Measurements from ENCODE around the gene UFD1. TPM values are rescaled to one million over a fixed set of nuclear protein-coding genes. Genes with fewer than 3 reads are reported as not detected.

The UFD1 gene
- total RNA-seq, 1 experiment from 2014 or later = 74.4 TPM

DNA sequence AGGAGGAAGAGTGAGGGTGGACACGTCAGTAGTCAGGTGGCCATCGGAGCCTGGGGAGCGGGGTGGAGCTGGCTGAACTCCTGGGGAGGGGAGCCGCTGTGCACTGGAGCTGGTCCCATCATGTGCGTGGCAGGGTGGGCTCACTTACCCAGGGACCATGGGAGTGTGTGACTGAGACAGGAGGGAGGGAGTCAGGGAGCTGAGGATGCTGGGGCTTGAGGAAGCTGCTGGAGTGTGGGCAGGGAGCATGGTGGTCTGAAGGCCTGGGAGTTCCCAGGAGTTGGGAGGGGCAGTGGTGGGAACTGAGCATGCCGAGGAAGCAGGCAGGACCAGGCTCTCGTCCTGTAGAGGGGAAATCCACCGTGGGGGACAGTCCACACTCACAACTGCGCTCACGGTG is 27.2 kb upstream of the UFD1 start:
- no CpG with 5 or more reads among the region's 10 CpGs for WGBS (ENCODE audit: extremely low coverage, insufficient read length, low lambda C conversion rate)
- Histone ChIP-seq H4K8ac (replicated peaks; ENCODE audit: insufficient read length, low read depth, low read length) (no peak overlapping the region), H3K27me3 (ENCODE audit: insufficient read depth, low read length) (no peaks in the 10 kb centered on the region)

More for the DNA sequence above, 27.2 kb upstream of the UFD1 start:
- Histone ChIP-seq H4K5ac (ENCODE audit: insufficient read length, low read depth, low read length) (no peak overlapping the region), H3K9me3 (ENCODE audit: control insufficient read depth, low read depth, low read length) (no peaks in the 10 kb centered on the region), H4K91ac (ENCODE audit: insufficient read length, low read depth, low read length) (no peak overlapping the region), H3K23me2 (ENCODE audit: insufficient read length, low read depth, low read length, poor library complexity, severe bottlenecking) (no peaks in the 10 kb centered on the region), H2BK5ac (ENCODE audit: insufficient read length, low read length) (no peak overlapping the region), H3K14ac (ENCODE audit: insufficient read depth, low read length) (no peak overlapping the region), H3K4ac (ENCODE audit: low read depth, low read length) (no peak overlapping the region), H2BK20ac (ENCODE audit: low read depth, low read length, poor library complexity, severe bottlenecking) (no peak overlapping the region), H3T11ph (ENCODE audit: low read length) (no peak overlapping the region), H3K79me1 (ENCODE audit: insufficient read depth, low read depth, low read length, poor library complexity, severe bottlenecking) (no peaks in the 10 kb centered on the region), H3K4me2 (ENCODE audit: insufficient read depth, insufficient read length, low read length) (no peak overlapping the region), H2BK15ac (ENCODE audit: low read depth, low read length) (no peak overlapping the region), H3K18ac (ENCODE audit: insufficient read length, low read depth, low read length) (no peak overlapping the region), H3K56ac (ENCODE audit: insufficient read length, low read depth, low read length) (no peak overlapping the region), H2AK5ac (ENCODE audit: insufficient read length, low read length) (no peak overlapping the region), H3K27ac (ENCODE audit: insufficient read length, low read depth, low read length) (no peak overlapping the region), H2AFZ (ENCODE audit: low read length) (no peak overlapping the region), H3K4me1 (ENCODE audit: insufficient read depth, low read length) (no peaks in the 10 kb centered on the region; the same call in 1 of the 2 replicates), H3K23ac (ENCODE audit: insufficient read length, low read depth, low read length) (no peak overlapping the region), H3K79me2 (ENCODE audit: insufficient read depth, low read length) (no peaks in the 10 kb centered on the region), H2BK12ac (ENCODE audit: insufficient read length, low read depth, low read length) (no peak overlapping the region), H3K9ac (ENCODE audit: extremely low read depth, insufficient read length, low read length) (no peak overlapping the region), H4K20me1 (ENCODE audit: control insufficient read depth, insufficient read depth, insufficient read length) (no peaks in the 10 kb centered on the region), H2BK120ac (ENCODE audit: low read depth, low read length, poor library complexity, severe bottlenecking) (no peak overlapping the region)
- peaks cover 14 to 54% (median 33%) of the 10 kb centered on the region in 3 experiments for H3K36me3 Mint-ChIP-seq (ENCODE audit: insufficient read depth in 1 of 3, low read depth in 3 of 3)
- TF ChIP-seq, protein P1, sequence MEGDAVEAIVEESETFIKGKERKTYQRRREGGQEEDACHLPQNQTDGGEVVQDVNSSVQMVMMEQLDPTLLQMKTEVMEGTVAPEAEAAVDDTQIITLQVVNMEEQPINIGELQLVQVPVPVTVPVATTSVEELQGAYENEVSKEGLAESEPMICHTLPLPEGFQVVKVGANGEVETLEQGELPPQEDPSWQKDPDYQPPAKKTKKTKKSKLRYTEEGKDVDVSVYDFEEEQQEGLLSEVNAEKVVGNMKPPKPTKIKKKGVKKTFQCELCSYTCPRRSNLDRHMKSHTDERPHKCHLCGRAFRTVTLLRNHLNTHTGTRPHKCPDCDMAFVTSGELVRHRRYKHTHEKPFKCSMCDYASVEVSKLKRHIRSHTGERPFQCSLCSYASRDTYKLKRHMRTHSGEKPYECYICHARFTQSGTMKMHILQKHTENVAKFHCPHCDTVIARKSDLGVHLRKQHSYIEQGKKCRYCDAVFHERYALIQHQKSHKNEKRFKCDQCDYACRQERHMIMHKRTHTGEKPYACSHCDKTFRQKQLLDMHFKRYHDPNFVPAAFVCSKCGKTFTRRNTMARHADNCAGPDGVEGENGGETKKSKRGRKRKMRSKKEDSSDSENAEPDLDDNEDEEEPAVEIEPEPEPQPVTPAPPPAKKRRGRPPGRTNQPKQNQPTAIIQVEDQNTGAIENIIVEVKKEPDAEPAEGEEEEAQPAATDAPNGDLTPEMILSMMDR (conservative IDR thresholded peaks at IDR 0.05) = no peak
- 0 out of 7 replicates have a peak overlapping the region, but pooled peaks of 1 of the 3 experiments have one; percentile 34 for H3K27ac Mint-ChIP-seq
- no peak for DNase-seq
- no peaks in the 10 kb centered on the region for H3K9me3 Mint-ChIP-seq
- peak overlapping the region in 1 of 2 experiments; percentile 7; a peak in 1 of 5 replicates for H3K4me3 Mint-ChIP-seq
- peaks cover 9% of the 10 kb centered on the region in 2 experiments for H3K4me1 Mint-ChIP-seq
- no peaks in the 10 kb centered on the region; the same call in 1 of the 2 replicates for H3K27me3 Mint-ChIP-seq (ENCODE audit: low read depth)

Data from H9 (cell line).